Measurements from ENCODE around the gene LRIG1. TPM values are rescaled to one million over a fixed set of nuclear protein-coding genes. Genes with fewer than 3 reads are reported as not detected.

LRIG1 gene
- total RNA-seq, 4 donors from 2014 or later = 95.3 to 136 (median 131) TPM

GRCh38 chr3:66418475-66418931 lies 82.3 kb downstream of the LRIG1 start:
- intact Hi-C loops (cut with DNase I) = no loop called here
- Histone ChIP-seq H3K4me3 (no peak overlapping the region), H3K9me3 (peaks cover 0 to 3% (median 0%) of the 10 kb centered on the region in 4 donors), H3K27ac (replicated peaks in 1 of 4) (peak overlapping the region; percentile 73 to 86 (median 78)), H3K27me3 (no peaks in the 10 kb centered on the region), H3K36me3 (peaks cover 0 to 14% (median 6%) of the 10 kb centered on the region in 4 donors), H3K4me1 (peaks cover 50 to 79% (median 71%) of the 10 kb centered on the region in 4 donors)
- TF ChIP-seq EP300 (IDR thresholded peaks at IDR 0.05) (peak; percentile 7), POLR2AphosphoS5 (IDR thresholded peaks at IDR 0.05) (peak in 1 of 2 donors; percentile 23), CTCF (IDR thresholded peaks at IDR 0.05) (peak in 2 of 3 experiments; percentile 20 to 23), POLR2A (IDR thresholded peaks at IDR 0.05; ENCODE audit: low read depth) (no peak)
- no peak for DNase-seq (ENCODE audit: extremely low spot score)
- 48% methylated on average over 12 of the region's 12 CpGs for WGBS

- Histone ChIP-seq H3K27ac (replicated peaks in 1 of 4) (peak overlapping the region; percentile 73 to 86 (median 78)), H3K4me3 (no peak overlapping the region), H3K4me1 (peaks cover 59 to 91% (median 86%) of the 10 kb centered on the region in 4 donors), H3K36me3 (peaks cover 0 to 31% (median 19%) of the 10 kb centered on the region in 4 donors), H3K9me3 (peaks cover 0 to under 1% (median 0%) of the 10 kb centered on the region in 4 donors), H3K27me3 (no peaks in the 10 kb centered on the region)
- TF ChIP-seq CTCF (IDR thresholded peaks at IDR 0.05) (no peak), EP300 (IDR thresholded peaks at IDR 0.05) (no peak), POLR2A (IDR thresholded peaks at IDR 0.05; ENCODE audit: low read depth) (no peak), POLR2AphosphoS5 (IDR thresholded peaks at IDR 0.05) (no peak)
- WGBS = 65% methylated on average over 13 of the region's 14 CpGs
- no peak for DNase-seq (ENCODE audit: extremely low spot score)
- intact Hi-C loops (cut with DNase I) = no loop called here
Observed at GRCh38 chr3:66416556-66417304, 84.1 kb downstream of the LRIG1 start.

- TF ChIP-seq EP300 (IDR thresholded peaks at IDR 0.05) (no peak), POLR2A (IDR thresholded peaks at IDR 0.05; ENCODE audit: low read depth) (no peak), POLR2AphosphoS5 (IDR thresholded peaks at IDR 0.05) (peak in 1 of 2 donors; percentile 28), CTCF (IDR thresholded peaks at IDR 0.05) (no peak)
- Histone ChIP-seq H3K4me3 (no peak overlapping the region), H3K9me3 (no peaks in the 10 kb centered on the region), H3K27ac (replicated peaks in 1 of 4) (peak overlapping the region; percentile 73 to 86 (median 78)), H3K36me3 (peaks cover 0 to 36% (median 20%) of the 10 kb centered on the region in 4 donors), H3K4me1 (peaks cover 66 to 99% (median 94%) of the 10 kb centered on the region in 4 donors), H3K27me3 (no peaks in the 10 kb centered on the region)
- DNase-seq (ENCODE audit: extremely low spot score) = no peak
- intact Hi-C loops (cut with DNase I) = no loop called here
- 44% methylated on average over 5 of the region's 5 CpGs for WGBS
Observed at GRCh38 chr3:66415867-66416428, 84.9 kb downstream of the LRIG1 start.

- no peak for DNase-seq (ENCODE audit: extremely low spot score)
- peaks cover 0 to 47% (median 27%) of the 10 kb centered on the region in 4 donors for H3K36me3 ChIP-seq
- whole genome bisulfite sequencing = 84% methylated on average over 5 of the region's 5 CpGs
- intact Hi-C loops (cut with DNase I) = no loop called here
- no peaks in the 10 kb centered on the region for H3K9me3 ChIP-seq
- H3K4me1 ChIP-seq = peaks cover 70 to 100% (median 98%) of the 10 kb centered on the region in 4 donors
- H3K27ac ChIP-seq (replicated peaks in 1 of 4) = peak overlapping the region; percentile 73 to 86 (median 78)
- H3K27me3 ChIP-seq = no peaks in the 10 kb centered on the region
- no peak for TF ChIP-seq POLR2AphosphoS5 (IDR thresholded peaks at IDR 0.05)
- TF ChIP-seq POLR2A (IDR thresholded peaks at IDR 0.05; ENCODE audit: low read depth) = no peak
- no peak for TF ChIP-seq CTCF (IDR thresholded peaks at IDR 0.05)
- H3K4me3 ChIP-seq = no peak overlapping the region
Observed at GRCh38 chr3:66414846-66415245, 86.0 kb downstream of the LRIG1 start.
